ENCODE data around the gene FBXL13. TPM values are rescaled to one million over a fixed set of nuclear protein-coding genes. Genes with fewer than 3 reads are reported as not detected.

FBXL13 gene
- total RNA-seq, 1 donor from 2014 or later, result 4.0 TPM

- TF ChIP-seq, protein P1, sequence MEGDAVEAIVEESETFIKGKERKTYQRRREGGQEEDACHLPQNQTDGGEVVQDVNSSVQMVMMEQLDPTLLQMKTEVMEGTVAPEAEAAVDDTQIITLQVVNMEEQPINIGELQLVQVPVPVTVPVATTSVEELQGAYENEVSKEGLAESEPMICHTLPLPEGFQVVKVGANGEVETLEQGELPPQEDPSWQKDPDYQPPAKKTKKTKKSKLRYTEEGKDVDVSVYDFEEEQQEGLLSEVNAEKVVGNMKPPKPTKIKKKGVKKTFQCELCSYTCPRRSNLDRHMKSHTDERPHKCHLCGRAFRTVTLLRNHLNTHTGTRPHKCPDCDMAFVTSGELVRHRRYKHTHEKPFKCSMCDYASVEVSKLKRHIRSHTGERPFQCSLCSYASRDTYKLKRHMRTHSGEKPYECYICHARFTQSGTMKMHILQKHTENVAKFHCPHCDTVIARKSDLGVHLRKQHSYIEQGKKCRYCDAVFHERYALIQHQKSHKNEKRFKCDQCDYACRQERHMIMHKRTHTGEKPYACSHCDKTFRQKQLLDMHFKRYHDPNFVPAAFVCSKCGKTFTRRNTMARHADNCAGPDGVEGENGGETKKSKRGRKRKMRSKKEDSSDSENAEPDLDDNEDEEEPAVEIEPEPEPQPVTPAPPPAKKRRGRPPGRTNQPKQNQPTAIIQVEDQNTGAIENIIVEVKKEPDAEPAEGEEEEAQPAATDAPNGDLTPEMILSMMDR (conservative IDR thresholded peaks at IDR 0.05), result no peak
- Mint-ChIP-seq H3K4me1 (ENCODE audit: unreplicated experiment) (no peaks in the 10 kb centered on the region), H3K27ac (no peak overlapping the region), H3K27me3 (no peaks in the 10 kb centered on the region), H3K9me3 (no peaks in the 10 kb centered on the region), H3K36me3 (peaks cover 4% of the 10 kb centered on the region), H3K4me3 (no peak overlapping the region)
- DNase-seq (ENCODE audit: extremely low spot score, unreplicated experiment), result no peak
These were observed 155.8 kb downstream of the FBXL13 start for GRCh38 chr7:102918845-102919244.

- Mint-ChIP-seq H3K4me1 (ENCODE audit: unreplicated experiment) (peaks cover 3% of the 10 kb centered on the region), H3K36me3 (no peaks in the 10 kb centered on the region), H3K27ac (no peak overlapping the region), H3K9me3 (no peaks in the 10 kb centered on the region), H3K4me3 (no peak overlapping the region), H3K27me3 (no peaks in the 10 kb centered on the region)
- TF ChIP-seq, protein P1 (conservative IDR thresholded peaks at IDR 0.05), result no peak
- DNase-seq (ENCODE audit: extremely low spot score, unreplicated experiment), result no peak
These were observed 156.9 kb downstream of the FBXL13 start for GRCh38 chr7:102917436-102918353.

GRCh38 chr7:102916881-102917280 is 157.7 kb downstream of the FBXL13 start:
- TF ChIP-seq, protein P1 (conservative IDR thresholded peaks at IDR 0.05), result no peak
- no peaks in the 10 kb centered on the region for H3K27me3 Mint-ChIP-seq

GRCh38 chr7:102916426-102916825 is 158.2 kb downstream of the FBXL13 start:
- Mint-ChIP-seq H3K9me3 (no peaks in the 10 kb centered on the region), H3K4me3 (no peak overlapping the region), H3K27ac (no peak overlapping the region), H3K4me1 (ENCODE audit: unreplicated experiment) (peaks cover 14% of the 10 kb centered on the region), H3K27me3 (no peaks in the 10 kb centered on the region), H3K36me3 (no peaks in the 10 kb centered on the region)
- TF ChIP-seq, protein P1 (conservative IDR thresholded peaks at IDR 0.05), result no peak
- DNase-seq (ENCODE audit: extremely low spot score, unreplicated experiment), result no peak

More at GRCh38 chr7:102916881-102917280, 157.7 kb downstream of the FBXL13 start:
- DNase-seq (ENCODE audit: extremely low spot score, unreplicated experiment), result no peak
- Mint-ChIP-seq H3K27ac (no peak overlapping the region), H3K36me3 (no peaks in the 10 kb centered on the region), H3K9me3 (no peaks in the 10 kb centered on the region), H3K4me3 (no peak overlapping the region), H3K4me1 (ENCODE audit: unreplicated experiment) (peaks cover 11% of the 10 kb centered on the region)

GRCh38 chr7:102914585-102914984 is 160.0 kb downstream of the FBXL13 start:
- no peak overlapping the region for H3K27ac Mint-ChIP-seq
- H3K36me3 Mint-ChIP-seq, result no peaks in the 10 kb centered on the region
- DNase-seq (ENCODE audit: extremely low spot score, unreplicated experiment), result no peak
- TF ChIP-seq, protein P1 (conservative IDR thresholded peaks at IDR 0.05), result no peak
- H3K27me3 Mint-ChIP-seq, result no peaks in the 10 kb centered on the region
- peak overlapping the region; percentile 88 for H3K4me3 Mint-ChIP-seq
- H3K9me3 Mint-ChIP-seq, result no peaks in the 10 kb centered on the region
- peaks cover 14% of the 10 kb centered on the region for H3K4me1 Mint-ChIP-seq (ENCODE audit: unreplicated experiment)

Data from type B pancreatic cell (in vitro differentiated cells).